GM21423 (cell line): ENCODE data around the gene TBL3.
"Not testable (repeated sequence)": the region's sequence is repeated elsewhere in the genome, so short reads cannot be mapped to it uniquely, and the experiment has no call there.

Source experiments
- ATAC-seq: cut with Tn5 transposase; IDR thresholded peaks from one replicate; pipeline ENCODE4 v1.9.1; 2021; ENCODE audit warnings: mild to moderate bottlenecking, moderate library complexity; ENCODE audit not compliant: unreplicated experiment

The TBL3 gene

DNA sequence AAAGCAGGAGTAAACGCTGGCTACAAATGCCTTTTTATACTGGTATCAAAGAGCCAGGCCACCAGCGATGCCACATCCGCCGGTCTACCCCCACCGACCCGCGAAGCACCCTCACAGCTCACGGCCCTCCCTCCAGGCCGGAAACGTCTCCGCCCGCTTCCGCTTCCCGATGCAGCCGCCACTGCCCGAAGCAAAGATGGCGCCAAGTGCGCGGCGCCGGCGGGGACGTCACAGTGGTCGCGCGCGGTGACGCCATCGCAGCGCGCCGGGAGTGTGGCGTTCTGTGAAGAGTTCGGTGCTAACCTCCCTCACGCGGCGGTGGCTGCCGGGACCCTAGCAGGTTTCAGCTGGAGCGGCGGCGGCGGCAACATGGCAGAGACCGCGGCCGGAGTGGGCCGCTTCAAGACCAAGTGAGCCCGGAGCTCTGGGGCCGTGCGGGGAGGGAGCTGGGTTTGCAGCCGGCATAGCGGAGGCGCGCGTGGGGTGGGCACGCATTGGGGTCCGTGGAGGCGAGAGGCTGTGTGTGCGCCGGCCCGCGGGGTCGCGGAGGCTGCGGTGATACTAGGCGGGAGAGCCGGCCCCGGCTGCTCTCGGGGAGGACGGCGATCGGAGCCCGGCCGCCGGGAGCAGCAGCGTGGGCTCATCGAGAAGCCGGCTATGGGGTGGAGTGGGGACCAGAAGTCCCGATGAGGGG lies at the start of gene TBL3:
Gene TBL3, plus strand, starts transcription at position 258 of the 694 bp plus-strand sequence. Its CDS starts 112 bp downstream, at position 370.
- ATAC-seq, result peak; percentile 76

DNA sequence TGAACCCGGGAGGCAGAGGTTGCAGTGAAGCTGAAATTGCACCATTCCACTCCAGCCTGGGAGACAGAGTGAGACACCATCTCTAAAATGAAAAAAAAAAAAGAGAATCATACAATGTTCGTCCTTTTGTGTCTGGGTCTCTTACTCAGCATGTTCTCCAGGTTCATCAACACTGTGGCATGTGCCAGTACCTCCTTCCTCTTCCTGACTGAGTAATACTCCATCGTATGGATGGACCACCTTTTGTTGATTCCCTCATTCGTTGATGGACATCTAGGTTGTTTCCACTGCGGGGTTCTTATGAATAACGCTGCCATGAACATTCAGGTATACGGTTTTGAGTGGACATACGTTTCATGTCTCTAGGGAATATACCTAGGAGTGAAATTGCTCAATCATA lies 49.5 kb upstream of the TBL3 start:
- ATAC-seq, result no peak

DNA sequence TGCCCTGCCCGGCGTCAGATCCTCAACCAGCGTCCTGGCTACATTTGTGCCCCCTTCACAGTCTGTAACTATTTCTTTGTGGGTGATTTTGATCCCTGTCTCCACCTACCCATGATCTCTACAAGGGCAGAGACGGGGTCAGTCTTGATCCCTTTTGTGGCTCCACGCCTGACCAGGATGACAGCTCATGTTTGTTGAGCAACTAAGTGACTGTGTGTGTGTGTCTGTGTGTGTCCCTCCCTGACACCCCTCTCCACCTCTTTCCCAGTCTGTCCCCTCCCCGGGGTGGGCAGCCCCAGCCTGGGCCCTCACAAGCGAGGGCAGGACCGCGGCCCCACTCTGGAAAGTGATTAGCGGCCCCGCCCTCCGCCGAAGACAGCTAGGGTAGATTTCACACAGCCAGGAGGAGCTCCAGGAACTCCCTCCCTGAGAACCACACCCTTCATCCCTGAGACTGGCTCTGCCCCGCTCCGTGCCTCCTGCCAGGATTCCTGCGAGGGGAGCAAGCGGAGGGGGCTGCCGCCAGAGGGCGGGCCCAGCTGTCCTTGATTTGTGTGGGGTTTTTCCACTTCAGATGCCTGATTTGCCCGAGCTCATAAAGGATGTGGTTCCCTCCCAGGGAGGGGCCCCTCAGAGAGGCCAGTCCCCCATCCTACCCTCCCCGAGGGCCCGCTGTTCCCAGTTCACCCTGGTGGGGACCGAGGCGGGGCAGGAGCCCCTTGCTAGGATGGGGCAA lies 48.4 kb upstream of the TBL3 start:
- no peak for ATAC-seq

DNA sequence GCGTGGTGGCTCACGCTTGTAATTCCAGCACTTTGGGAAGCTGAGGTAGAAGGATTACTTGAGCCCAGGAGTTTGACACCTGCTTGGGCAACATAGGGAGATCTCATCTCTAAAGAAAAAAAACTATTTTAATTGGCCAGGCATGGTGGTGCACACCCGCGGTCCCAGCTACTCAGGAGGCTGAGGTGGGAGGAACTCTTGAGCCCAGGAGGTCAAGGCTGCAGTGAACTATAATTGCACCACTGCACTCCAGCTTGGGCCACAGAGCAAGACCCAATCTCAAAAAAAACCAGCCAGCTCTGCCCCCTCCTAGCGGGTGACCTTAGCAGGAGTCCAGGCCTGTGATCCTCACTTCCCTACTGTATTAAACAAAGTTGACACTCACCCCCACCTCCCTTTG lies 47.8 kb upstream of the TBL3 start:
- no peak for ATAC-seq

DNA sequence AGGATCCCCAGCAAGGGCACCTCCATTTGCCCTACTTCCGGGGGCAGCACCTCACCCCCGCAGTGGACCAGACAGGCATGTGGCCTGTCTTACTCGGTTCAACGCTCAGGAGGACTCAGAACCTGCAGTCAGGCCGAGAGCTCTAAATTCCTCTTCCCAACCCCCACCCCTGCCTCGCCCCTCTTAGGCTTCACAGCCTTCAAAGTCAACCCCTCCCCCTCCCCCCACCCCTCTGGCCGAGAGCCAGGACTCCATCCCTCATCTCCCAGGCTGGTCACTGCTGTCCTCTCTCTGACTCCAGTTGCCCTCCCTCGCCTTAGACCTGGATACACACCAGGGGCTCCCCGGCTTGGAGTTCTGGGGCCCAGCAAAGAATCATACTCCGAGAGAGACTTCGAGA lies 45.6 kb upstream of the TBL3 start:
- no peak for ATAC-seq

DNA sequence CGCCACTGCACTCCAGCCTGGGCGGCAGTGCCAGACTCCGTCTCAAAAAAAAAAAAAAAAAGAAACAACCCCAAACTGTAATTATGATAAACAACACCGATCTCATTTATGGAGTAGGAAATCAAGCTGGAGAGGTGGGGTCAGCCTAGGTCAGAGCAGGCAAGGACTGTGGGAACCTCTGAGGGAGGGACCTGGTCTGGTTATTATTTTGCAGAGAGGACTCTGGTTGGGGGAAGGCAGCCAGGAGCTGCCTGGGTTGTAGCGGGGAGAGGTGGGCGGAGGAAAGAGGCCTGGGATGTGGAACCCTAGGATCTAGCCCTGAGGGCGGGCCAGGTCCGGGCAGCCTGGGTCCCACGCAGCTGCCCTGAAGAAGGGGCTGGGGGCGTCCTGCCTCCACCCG lies 42.7 kb upstream of the TBL3 start:
- no peak for ATAC-seq

- peak; percentile 82 for ATAC-seq
Measured at GRCh38 chr16:1929578-1930337, 42.1 kb upstream of the TBL3 start.

DNA sequence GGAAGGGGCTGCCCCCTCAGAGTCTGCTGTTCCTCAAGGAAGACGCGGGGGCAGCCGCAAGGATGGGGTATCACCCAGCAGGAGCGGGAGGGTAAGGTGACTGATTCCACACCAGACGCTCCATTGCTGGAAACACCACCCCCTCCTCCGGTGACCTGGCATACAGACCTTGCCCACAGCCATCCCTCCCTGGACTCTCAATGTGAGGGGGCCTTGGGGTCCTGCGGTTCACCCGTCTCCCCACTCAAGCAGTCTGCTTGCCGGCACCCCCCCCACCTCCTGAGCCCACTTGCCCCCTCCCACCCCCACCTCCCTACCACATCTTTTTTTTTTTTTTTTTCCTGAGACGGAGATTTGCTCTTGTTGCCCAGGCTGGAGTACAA lies 41.5 kb upstream of the TBL3 start:
- ATAC-seq, result no peak

DNA sequence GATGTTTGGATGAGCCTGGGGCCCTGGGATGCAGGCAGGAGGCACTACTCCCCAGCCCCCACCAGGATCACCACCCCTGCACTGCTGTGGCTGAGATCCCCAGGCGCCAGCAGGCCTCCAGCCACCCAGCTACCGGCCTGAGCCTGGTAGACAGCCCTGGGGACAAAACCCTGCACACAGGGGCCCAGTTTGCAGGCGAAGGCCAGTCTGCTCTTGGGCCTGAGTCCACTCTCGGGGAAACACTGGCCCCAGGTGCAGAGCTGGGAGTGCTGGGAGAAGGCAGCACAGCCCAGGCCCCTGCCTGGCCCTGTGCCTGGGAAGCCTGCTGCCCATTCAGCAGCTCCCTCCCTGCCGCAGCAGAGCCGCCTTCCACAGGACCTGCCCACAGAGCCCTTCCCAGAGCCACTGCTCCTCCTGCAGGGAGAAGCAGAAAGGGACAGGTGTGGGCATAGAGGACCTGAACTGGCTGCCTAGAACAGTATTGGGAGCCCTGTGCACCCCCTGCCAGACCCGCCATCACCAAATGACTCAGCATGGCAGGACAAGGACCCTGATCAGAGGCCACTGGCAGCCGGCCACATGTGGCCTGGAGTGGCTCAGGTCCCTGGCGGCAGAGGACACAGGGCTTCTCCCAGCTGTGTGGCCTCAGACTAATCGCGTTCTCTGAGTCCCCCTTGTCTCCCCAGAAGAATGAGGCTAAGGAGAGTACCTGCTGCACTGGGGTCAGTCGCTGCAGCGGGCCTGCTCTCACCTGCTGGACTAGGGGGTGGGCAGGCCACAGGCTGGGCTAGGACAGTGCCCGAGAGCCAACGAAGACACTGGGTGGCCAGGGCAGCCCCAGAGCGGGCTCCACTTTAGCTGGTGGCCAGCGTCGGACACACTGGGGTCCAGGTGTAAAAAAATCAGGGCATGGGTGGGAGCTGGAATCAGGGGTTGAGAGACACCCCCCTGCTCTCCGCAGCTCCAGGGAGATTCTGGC lies 39.5 kb upstream of the TBL3 start:
- ATAC-seq, result no peak

GRCh38 chr16:1933097-1933661 lies 38.7 kb upstream of the TBL3 start:
- no peak for ATAC-seq

GRCh38 chr16:1936945-1937479 lies 34.8 kb upstream of the TBL3 start:
- ATAC-seq, result no peak

GRCh38 chr16:1938316-1938715 lies 33.5 kb upstream of the TBL3 start:
- ATAC-seq, result no peak

DNA sequence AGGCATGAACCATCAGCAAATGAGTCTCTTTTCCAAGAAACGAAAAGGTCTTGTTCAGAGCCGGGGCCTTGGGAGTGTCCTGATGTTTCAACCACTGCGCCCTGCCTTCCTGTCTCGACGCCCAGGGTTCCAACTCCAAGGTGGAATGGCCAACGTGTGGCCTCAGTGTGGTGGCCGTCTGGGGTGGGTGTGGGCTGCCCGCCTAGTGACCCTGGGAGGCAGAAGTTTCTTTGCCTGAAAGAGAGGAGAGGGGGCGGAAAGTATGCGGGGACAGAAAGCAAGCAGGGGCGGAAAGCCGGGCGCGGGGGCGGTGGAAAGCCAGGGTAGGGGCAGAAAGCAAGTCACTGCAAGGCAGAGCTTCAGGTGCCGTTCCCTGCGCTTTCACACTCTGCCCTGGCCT lies 32.9 kb upstream of the TBL3 start:
- ATAC-seq, result no peak

DNA sequence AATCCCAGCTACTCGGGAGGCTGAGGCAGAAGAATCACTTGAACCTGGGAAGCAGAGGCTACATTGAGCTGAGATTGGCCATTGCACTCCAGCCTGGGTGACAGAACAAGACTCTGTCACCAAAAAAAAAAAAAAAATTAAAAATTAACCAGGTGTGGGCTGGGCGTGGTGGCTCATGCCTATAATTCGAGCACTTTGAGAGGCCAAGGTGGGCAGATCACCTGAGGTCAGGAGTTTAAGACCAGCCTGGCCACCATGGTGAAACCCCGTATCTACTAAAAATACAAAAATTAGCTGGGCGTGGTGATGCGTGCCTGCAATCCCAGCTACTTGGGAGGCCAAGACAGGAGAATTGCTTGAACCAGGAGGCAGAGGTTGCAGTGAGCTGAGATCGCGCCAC lies 32.0 kb upstream of the TBL3 start:
- ATAC-seq, result not testable (repeated sequence)

GRCh38 chr16:1940273-1941161 lies 31.3 kb upstream of the TBL3 start:
- ATAC-seq, result no peak

DNA sequence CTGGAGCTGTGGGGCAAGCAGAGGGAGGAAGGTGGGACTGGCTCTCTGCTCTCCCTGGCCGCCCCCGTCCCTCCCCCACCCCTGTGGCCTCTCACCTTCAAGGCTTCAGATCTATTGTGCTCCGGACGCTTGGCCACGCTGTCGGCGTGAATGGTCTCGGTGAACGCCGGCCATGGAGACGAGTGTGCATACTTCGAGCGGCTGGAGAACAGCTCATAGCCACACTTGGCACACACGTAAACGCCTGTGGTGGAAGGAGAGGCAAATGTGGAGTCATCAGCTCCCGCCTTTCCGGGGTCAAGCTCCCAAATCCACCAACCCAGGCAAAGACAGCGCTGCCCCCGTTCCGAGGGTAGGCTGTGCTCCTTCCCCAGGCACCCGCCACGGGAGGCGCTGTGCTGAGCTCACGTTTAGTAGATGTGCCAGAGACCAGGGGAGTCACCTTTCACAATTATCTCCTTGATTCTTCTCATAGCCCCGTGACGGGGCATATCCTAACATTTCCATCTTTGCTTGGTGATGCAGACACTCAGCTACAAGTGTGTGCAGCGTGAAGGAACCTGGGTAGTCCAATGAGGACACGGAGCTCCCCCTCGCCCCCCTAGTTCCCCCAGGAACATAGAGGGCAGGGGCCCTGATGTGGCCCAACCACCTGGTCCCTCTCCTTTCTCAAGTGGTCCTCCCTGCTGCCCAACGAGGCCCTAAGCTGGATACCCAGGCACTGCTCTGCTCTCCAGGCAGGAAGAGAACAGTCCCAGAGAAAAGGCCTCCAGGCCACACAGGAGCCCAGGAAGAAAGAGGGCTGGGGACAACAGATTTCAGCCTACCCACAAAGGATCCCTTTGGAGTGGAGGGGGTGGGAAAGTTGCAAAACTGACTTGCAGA lies 30.4 kb upstream of the TBL3 start:
- ATAC-seq, result no peak

- ATAC-seq, result no peak
Measured at GRCh38 chr16:1942047-1942809, 29.6 kb upstream of the TBL3 start.
